K562 (cell line): Measurements from ENCODE around the gene ASXL2. TPM values are rescaled to one million over a fixed set of nuclear protein-coding genes. Genes with fewer than 3 reads are reported as not detected.

Experiments used
- CCAR2 ChIP-seq: fragments of 200-400 bp; formaldehyde crosslinking; IDR thresholded peaks from 2 replicates; pipeline ENCODE4 v1.6.1; 2017; ENCODE audit warnings: mild to moderate bottlenecking, low read depth, low read length
- CHCHD3 ChIP-seq: fragments of 250-450 bp; sonication (Bioruptor Pico); IDR thresholded peaks from 2 replicates; pipeline ENCODE4 v2.1.2; 2022; ENCODE audit warnings: mild to moderate bottlenecking
- EHMT2 ChIP-seq: fragments of 450-650 bp; IDR thresholded peaks from 2 replicates; pipeline ENCODE4 v1.6.1; 2018; ENCODE audit warnings: antibody characterized with exemption
- EWSR1 ChIP-seq: fragments of 450-650 bp; IDR thresholded peaks from 2 replicates; pipeline ENCODE4 v1.6.1; 2018; ENCODE audit warnings: borderline replicate concordance, mild to moderate bottlenecking, low read depth, moderate library complexity; ENCODE audit not compliant: partially characterized antibody
- ILF3 ChIP-seq: fragments of 450-650 bp; IDR thresholded peaks from 2 replicates; pipeline ENCODE4 v1.6.1; 2018; ENCODE audit warnings: antibody characterized with exemption, mild to moderate bottlenecking, moderate library complexity, borderline replicate concordance
- MYC ChIP-seq, 2 experiments: fragments of 250-450 bp in 1 of 2; sonication (Bioruptor Pico) in 1 of 2; IDR thresholded peaks; 2 replicates each; pipeline versions ENCODE4 v1.5.1 to v1.6.1; 2012 to 2021; ENCODE audit warnings: low read depth in 2 of 2, borderline replicate concordance in 1 of 2, improper control_type of control experiment in 1 of 2, low read length in 1 of 2, mild to moderate bottlenecking in 1 of 2, moderate library complexity in 1 of 2
- NFATC3 ChIP-seq: fragments of 450-650 bp; IDR thresholded peaks from 2 replicates; pipeline ENCODE4 v1.6.1; 2017; ENCODE audit warnings: mild to moderate bottlenecking
- NR2F6 ChIP-seq: fragments of 450-650 bp; formaldehyde crosslinking; IDR thresholded peaks from 2 replicates; pipeline ENCODE4 v1.4.0; 2020; ENCODE audit warnings: mild to moderate bottlenecking
- SPI1 ChIP-seq: IDR thresholded peaks from 2 replicates; pipeline ENCODE4 v1.6.1; 2011; ENCODE audit warnings: low read depth, low read length, control low read depth, borderline replicate concordance
- STAT5B ChIP-seq: fragments of 250-450 bp; sonication (Bioruptor Pico); IDR thresholded peaks from 2 replicates; pipeline ENCODE4 v1.8.0; 2021; ENCODE audit warnings: mild to moderate bottlenecking, inconsistent platforms
- TAF15 ChIP-seq: fragments of 200-400 bp; formaldehyde crosslinking; IDR thresholded peaks from 2 replicates; pipeline ENCODE4 v1.6.1; 2017; ENCODE audit warnings: mild to moderate bottlenecking, low read depth, low read length, moderate library complexity
- YY1 ChIP-seq, 3 experiments: IDR thresholded peaks; 2 replicates each; pipeline ENCODE4 v1.6.1; 2011; ENCODE audit warnings: low read length in 2 of 3, mild to moderate bottlenecking in 2 of 3, moderate library complexity in 2 of 3, borderline replicate concordance in 1 of 3, control low read depth in 1 of 3, low read depth in 1 of 3; ENCODE audit not compliant: insufficient read depth in 3 of 3, insufficient replicate concordance in 2 of 3, control insufficient read depth in 1 of 3, insufficient read length in 1 of 3; ENCODE audit errors: extremely low read depth in 1 of 3
- ZNF3 ChIP-seq: fragments of 250-450 bp; sonication (Bioruptor Pico); IDR thresholded peaks from 2 replicates; pipeline ENCODE4 v1.5.0; 2021; ENCODE audit warnings: mild to moderate bottlenecking, moderate library complexity
- ZNF384 ChIP-seq: IDR thresholded peaks from 2 replicates; pipeline ENCODE4 v1.6.1; 2012; ENCODE audit warnings: low read depth, low read length, improper control_type of control experiment
- polyA plus RNA-seq, 8 experiments: library from polyadenylated mRNA; depleted of rRNA in 4 of 8; stranded (reverse) in 5 of 8; unstranded in 3 of 8; fragments of >200 nt; fragmentation: Nextera tagmentation in 2 of 8; fragmentation: Illumina TruSeq in 1 of 8; extraction: Ambion mirVana in 2 of 8; extraction: Trizol in 1 of 8; gene quantifications; 2 replicates each; pipeline versions ENCODE4 v1.2.1 to v1.2.3, GENCODE V29; 2011 to 2014; ENCODE audit warnings: inconsistent platforms in 1 of 8, missing spikeins in 1 of 8
- total RNA-seq, 7 experiments: library from RNA; depleted of rRNA in 6 of 7; stranded (reverse); fragments of >200 nt in 6 of 7; fragmentation: Illumina TruSeq in 2 of 7; extraction: Trizol in 2 of 7; gene quantifications; 2 replicates each; pipeline versions ENCODE4 v1.2.1 to v1.2.3, GENCODE V29; 2011 to 2021; ENCODE audit warnings: low replicate concordance in 1 of 7
- TF ChIP-seq, protein P1 (sequence below): IDR thresholded peaks from 2 replicates; pipeline ENCODE4 v1.6.1; 2014; ENCODE audit warnings: antibody characterized with exemption
- TF ChIP-seq, protein P2 (sequence below): sonication (generic); formaldehyde crosslinking; IDR thresholded peaks from 2 replicates; pipeline ENCODE4 v1.8.1; 2022; ENCODE audit warnings: missing genetic modification reagents
- TF ChIP-seq, protein P3 (sequence below), 2 experiments: fragments of 450-650 bp in 1 of 2; IDR thresholded peaks; 2 replicates each; pipeline ENCODE4 v1.6.1; 2011 to 2017; ENCODE audit warnings: low read depth in 2 of 2, antibody characterized with exemption in 1 of 2, borderline replicate concordance in 1 of 2, low read length in 1 of 2, mild to moderate bottlenecking in 1 of 2, mixed read lengths in 1 of 2; ENCODE audit not compliant: control insufficient read depth in 1 of 2
- TF ChIP-seq, protein P4 (sequence below), 2 experiments: fragments of 200-800 bp in 1 of 2; sonication (Bioruptor generic) in 1 of 2; sonication (generic) in 1 of 2; formaldehyde crosslinking in 1 of 2; IDR thresholded peaks in 1 of 2; conservative IDR thresholded peaks in 1 of 2; 2 replicates each; pipeline versions ENCODE4 v1.5.0 to v1.6.1; 2016 to 2020; ENCODE audit warnings: missing compliant biosample characterization in 1 of 2, missing genetic modification characterization in 1 of 2, missing genetic modification reagents in 1 of 2

The ASXL2 gene
- total and polyA plus RNA-seq, 9 of the 15 experiments (the other 6 are each of a cell fraction or from before 2014, with no cell fraction given), result 2.2 to 25.9 (median 9.0) TPM

DNA sequence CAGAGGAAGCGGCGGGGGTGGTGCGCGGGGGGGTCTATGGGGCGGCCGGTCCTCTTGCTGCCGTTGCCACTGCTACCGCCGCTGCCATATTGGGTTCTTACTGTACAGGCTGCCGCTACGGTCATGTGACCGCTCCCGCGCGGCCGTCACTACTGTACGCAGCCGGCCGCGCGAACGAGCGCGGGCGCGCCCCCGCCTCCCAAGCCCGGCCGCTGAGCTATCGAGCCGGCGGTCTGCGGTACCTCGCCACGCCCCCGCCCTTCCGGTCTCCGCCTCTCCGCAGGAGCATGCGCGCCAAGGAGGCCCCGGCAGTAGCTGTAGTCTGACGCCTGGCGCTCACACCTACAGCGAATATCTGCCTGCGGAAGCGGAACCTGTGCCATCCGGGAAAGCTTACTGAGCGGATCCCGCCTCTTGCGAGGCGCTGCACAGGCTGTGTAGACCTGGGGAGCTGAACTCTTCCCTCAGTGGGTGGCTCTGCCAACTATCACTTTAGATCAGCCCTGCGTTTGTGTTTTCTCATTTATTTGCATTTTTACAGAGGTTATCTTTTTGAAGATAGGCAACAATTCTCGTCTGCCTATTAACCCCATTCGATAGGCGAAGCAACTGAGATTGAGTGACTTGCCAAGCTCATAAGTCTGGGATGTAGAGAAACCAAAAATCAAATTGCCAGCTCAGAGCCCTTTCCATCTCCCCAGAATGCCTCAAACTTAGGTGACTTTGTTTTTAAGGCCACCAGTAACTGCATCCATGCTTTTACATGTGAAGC is at the start of gene ASXL2 (continued):
- no peak for TF ChIP-seq NR2F6
- no peak for TF ChIP-seq ZNF3 (CRISPR knock-in tag)
- TF ChIP-seq ILF3, result no peak
- TF ChIP-seq TAF15, result no peak
- TF ChIP-seq ZNF384, result no peak
- no peak for TF ChIP-seq STAT5B (CRISPR knock-in tag)
- peak; percentile 85 for TF ChIP-seq EHMT2
- TF ChIP-seq SPI1, result peak; percentile 63; the same call in 1 of the 2 replicates
- TF ChIP-seq MYC (IDR thresholded peaks at IDR 0.05; ENCODE audit: low read depth, low read length), result peak; percentile 60
- no peak for TF ChIP-seq MYC (CRISPR knock-in tag; IDR thresholded peaks at IDR 0.05; ENCODE audit: borderline replicate concordance, low read depth)
- no peak for TF ChIP-seq CCAR2
- TF ChIP-seq, protein P1, sequence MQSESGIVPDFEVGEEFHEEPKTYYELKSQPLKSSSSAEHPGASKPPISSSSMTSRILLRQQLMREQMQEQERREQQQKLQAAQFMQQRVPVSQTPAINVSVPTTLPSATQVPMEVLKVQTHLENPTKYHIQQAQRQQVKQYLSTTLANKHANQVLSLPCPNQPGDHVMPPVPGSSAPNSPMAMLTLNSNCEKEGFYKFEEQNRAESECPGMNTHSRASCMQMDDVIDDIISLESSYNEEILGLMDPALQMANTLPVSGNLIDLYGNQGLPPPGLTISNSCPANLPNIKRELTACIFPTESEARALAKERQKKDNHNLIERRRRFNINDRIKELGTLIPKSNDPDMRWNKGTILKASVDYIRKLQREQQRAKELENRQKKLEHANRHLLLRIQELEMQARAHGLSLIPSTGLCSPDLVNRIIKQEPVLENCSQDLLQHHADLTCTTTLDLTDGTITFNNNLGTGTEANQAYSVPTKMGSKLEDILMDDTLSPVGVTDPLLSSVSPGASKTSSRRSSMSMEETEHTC, result peak; percentile 70
- TF ChIP-seq NFATC3, result peak; percentile 39; the same call in 1 of the 2 replicates
- TF ChIP-seq, protein P2, sequence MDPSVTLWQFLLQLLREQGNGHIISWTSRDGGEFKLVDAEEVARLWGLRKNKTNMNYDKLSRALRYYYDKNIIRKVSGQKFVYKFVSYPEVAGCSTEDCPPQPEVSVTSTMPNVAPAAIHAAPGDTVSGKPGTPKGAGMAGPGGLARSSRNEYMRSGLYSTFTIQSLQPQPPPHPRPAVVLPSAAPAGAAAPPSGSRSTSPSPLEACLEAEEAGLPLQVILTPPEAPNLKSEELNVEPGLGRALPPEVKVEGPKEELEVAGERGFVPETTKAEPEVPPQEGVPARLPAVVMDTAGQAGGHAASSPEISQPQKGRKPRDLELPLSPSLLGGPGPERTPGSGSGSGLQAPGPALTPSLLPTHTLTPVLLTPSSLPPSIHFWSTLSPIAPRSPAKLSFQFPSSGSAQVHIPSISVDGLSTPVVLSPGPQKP (CRISPR knock-in tag), result no peak; the same call in 1 of the 2 replicates
- TF ChIP-seq CHCHD3 (CRISPR knock-in tag), result no peak
- peak; percentile 64 to 94 (median 91) for TF ChIP-seq YY1 (IDR thresholded peaks at IDR 0.05; ENCODE audit: borderline replicate concordance in 1 of 3, control insufficient read depth in 1 of 3, extremely low read depth in 1 of 3, insufficient read depth in 3 of 3, insufficient read length in 1 of 3, insufficient replicate concordance in 2 of 3, low read depth in 1 of 3, low read length in 2 of 3)
- TF ChIP-seq, protein P3, sequence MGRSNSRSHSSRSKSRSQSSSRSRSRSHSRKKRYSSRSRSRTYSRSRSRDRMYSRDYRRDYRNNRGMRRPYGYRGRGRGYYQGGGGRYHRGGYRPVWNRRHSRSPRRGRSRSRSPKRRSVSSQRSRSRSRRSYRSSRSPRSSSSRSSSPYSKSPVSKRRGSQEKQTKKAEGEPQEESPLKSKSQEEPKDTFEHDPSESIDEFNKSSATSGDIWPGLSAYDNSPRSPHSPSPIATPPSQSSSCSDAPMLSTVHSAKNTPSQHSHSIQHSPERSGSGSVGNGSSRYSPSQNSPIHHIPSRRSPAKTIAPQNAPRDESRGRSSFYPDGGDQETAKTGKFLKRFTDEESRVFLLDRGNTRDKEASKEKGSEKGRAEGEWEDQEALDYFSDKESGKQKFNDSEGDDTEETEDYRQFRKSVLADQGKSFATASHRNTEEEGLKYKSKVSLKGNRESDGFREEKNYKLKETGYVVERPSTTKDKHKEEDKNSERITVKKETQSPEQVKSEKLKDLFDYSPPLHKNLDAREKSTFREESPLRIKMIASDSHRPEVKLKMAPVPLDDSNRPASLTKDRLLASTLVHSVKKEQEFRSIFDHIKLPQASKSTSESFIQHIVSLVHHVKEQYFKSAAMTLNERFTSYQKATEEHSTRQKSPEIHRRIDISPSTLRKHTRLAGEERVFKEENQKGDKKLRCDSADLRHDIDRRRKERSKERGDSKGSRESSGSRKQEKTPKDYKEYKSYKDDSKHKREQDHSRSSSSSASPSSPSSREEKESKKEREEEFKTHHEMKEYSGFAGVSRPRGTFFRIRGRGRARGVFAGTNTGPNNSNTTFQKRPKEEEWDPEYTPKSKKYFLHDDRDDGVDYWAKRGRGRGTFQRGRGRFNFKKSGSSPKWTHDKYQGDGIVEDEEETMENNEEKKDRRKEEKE (IDR thresholded peaks at IDR 0.05; ENCODE audit: borderline replicate concordance in 1 of 2, control insufficient read depth in 1 of 2, low read depth in 2 of 2, low read length in 1 of 2), result 0 out of 4 replicates have a peak, but pooled peaks of 1 of the 2 experiments have one; percentile 34
- no peak for TF ChIP-seq EWSR1
- TF ChIP-seq, protein P4, sequence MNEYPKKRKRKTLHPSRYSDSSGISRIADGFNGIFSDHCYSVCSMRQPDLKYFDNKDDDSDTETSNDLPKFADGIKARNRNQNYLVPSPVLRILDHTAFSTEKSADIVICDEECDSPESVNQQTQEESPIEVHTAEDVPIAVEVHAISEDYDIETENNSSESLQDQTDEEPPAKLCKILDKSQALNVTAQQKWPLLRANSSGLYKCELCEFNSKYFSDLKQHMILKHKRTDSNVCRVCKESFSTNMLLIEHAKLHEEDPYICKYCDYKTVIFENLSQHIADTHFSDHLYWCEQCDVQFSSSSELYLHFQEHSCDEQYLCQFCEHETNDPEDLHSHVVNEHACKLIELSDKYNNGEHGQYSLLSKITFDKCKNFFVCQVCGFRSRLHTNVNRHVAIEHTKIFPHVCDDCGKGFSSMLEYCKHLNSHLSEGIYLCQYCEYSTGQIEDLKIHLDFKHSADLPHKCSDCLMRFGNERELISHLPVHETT (CRISPR knock-in tag; conservative IDR thresholded peaks at IDR 0.05 in 1 of 2, IDR thresholded peaks at IDR 0.05 in 1 of 2), result peak in 1 of 2 experiments; percentile 69; a peak in 2 of 4 replicates
